Thyroid gland (tissue), 4 donors: Measurements from ENCODE around the gene DCLRE1A.

Experiments used
- POLR2A ChIP-seq, 2 donors: fragments of 450-650 bp; IDR thresholded peaks; one replicate each; pipeline ENCODE4 v1.6.1; 2017; ENCODE audit warnings: antibody characterized with exemption in 2 of 2, mild to moderate bottlenecking in 2 of 2, moderate library complexity in 1 of 2
- TF ChIP-seq, protein P1 (sequence below), 6 experiments: fragments of 200-600 bp in 3 of 6; fragments of 450-650 bp in 3 of 6; sonication (generic) in 3 of 6; IDR thresholded peaks; one replicate each; pipeline ENCODE4 v1.5.1; 2016 to 2019; ENCODE audit warnings: antibody characterized with exemption in 6 of 6, mild to moderate bottlenecking in 2 of 6, inconsistent platforms in 1 of 6, moderate library complexity in 1 of 6

DNA sequence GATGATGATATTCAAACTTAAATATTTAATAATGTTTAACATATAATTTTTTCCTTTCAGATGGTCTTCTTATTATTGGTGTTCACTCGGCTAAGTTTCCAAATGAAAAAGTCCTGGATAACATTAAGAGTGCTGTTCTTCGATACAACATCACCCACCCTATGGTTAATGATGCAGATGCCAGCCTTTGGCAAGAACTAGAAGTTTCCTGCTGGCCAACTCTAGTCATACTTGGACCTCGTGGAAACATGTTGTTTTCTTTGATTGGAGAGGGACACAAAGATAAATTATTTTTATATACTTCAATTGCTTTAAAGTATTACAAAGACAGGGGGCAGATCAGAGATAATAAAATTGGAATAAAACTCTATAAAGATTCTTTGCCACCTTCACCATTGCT is 22.6 kb upstream of the DCLRE1A start:
- TF ChIP-seq, protein P1, sequence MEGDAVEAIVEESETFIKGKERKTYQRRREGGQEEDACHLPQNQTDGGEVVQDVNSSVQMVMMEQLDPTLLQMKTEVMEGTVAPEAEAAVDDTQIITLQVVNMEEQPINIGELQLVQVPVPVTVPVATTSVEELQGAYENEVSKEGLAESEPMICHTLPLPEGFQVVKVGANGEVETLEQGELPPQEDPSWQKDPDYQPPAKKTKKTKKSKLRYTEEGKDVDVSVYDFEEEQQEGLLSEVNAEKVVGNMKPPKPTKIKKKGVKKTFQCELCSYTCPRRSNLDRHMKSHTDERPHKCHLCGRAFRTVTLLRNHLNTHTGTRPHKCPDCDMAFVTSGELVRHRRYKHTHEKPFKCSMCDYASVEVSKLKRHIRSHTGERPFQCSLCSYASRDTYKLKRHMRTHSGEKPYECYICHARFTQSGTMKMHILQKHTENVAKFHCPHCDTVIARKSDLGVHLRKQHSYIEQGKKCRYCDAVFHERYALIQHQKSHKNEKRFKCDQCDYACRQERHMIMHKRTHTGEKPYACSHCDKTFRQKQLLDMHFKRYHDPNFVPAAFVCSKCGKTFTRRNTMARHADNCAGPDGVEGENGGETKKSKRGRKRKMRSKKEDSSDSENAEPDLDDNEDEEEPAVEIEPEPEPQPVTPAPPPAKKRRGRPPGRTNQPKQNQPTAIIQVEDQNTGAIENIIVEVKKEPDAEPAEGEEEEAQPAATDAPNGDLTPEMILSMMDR (IDR thresholded peaks at IDR 0.05) = no peak
- TF ChIP-seq POLR2A (IDR thresholded peaks at IDR 0.05) = no peak
